Measurements from ENCODE around the gene AS3MT. TPM values are rescaled to one million over a fixed set of nuclear protein-coding genes. Genes with fewer than 3 reads are reported as not detected.
A peak's percentile ranks its signal among the peaks of the same experiment; 100 is the strongest.
"Not testable (repeated sequence)": the region's sequence is repeated elsewhere in the genome, so short reads cannot be mapped to it uniquely, and the experiment has no call there.

AS3MT gene
- total RNA-seq, 1 donor from 2014 or later: 2.1 TPM

- DNase-seq (ENCODE audit: low spot score): not testable (repeated sequence)
These were observed 13.4 kb upstream of the AS3MT start for GRCh38 chr10:102855731-102856436.

GRCh38 chr10:102856758-102857424 lies 12.4 kb upstream of the AS3MT start:
- DNase-seq (ENCODE audit: low spot score): no peak

- DNase-seq (ENCODE audit: low spot score): no peak
These were observed 9.4 kb upstream of the AS3MT start for GRCh38 chr10:102859911-102860310.

GRCh38 chr10:102863660-102864059 lies 5.6 kb upstream of the AS3MT start:
- DNase-seq (ENCODE audit: low spot score): no peak

GRCh38 chr10:102865620-102866019 lies 3.6 kb upstream of the AS3MT start:
- DNase-seq (ENCODE audit: low spot score): no peak

GRCh38 chr10:102868911-102869257 lies 386 bp upstream of the AS3MT start:
- DNase-seq (ENCODE audit: low spot score): no peak

GRCh38 chr10:102870221-102870620 lies 951 bp downstream of the AS3MT start:
- no peak for DNase-seq (ENCODE audit: low spot score)

- DNase-seq (ENCODE audit: low spot score): no peak
These were observed 2.9 kb downstream of the AS3MT start for GRCh38 chr10:102872163-102872562.

GRCh38 chr10:102876747-102877153 lies 7.5 kb downstream of the AS3MT start:
- no peak for DNase-seq (ENCODE audit: low spot score)

- no peak for DNase-seq (ENCODE audit: low spot score)
These were observed 9.4 kb downstream of the AS3MT start for GRCh38 chr10:102878629-102879028.

GRCh38 chr10:102880256-102880655 lies 11.0 kb downstream of the AS3MT start:
- DNase-seq (ENCODE audit: low spot score): no peak

- DNase-seq (ENCODE audit: low spot score): no peak
These were observed 18.8 kb downstream of the AS3MT start for GRCh38 chr10:102888048-102888447.

- no peak for DNase-seq (ENCODE audit: low spot score)
These were observed 25.4 kb downstream of the AS3MT start for GRCh38 chr10:102894466-102895213.

- DNase-seq (ENCODE audit: low spot score): no peak
These were observed 30.7 kb downstream of the AS3MT start for GRCh38 chr10:102900006-102900405.

- DNase-seq (ENCODE audit: low spot score): no peak
These were observed 35.1 kb downstream of the AS3MT start for GRCh38 chr10:102904346-102904745.

GRCh38 chr10:102906507-102906906 lies 37.2 kb downstream of the AS3MT start:
- DNase-seq (ENCODE audit: low spot score): peak; percentile 9

GRCh38 chr10:102914781-102915180 lies 45.5 kb downstream of the AS3MT start:
- DNase-seq (ENCODE audit: low spot score): no peak

GRCh38 chr10:102916173-102916572 lies 46.9 kb downstream of the AS3MT start:
- DNase-seq (ENCODE audit: low spot score): no peak

GRCh38 chr10:102917314-102917961 lies 48.2 kb downstream of the AS3MT start:
- DNase-seq (ENCODE audit: low spot score): peak; percentile 93

GRCh38 chr10:102917962-102918816 lies 48.9 kb downstream of the AS3MT start, which contains the start of gene CNNM2:
CNNM2 (plus strand) TSS chr10:102918294; CDS start chr10:102918481, 187 bp downstream.
- DNase-seq (ENCODE audit: low spot score): peak; percentile 100

- no peak for DNase-seq (ENCODE audit: low spot score)
These were observed 49.6 kb downstream of the AS3MT start for GRCh38 chr10:102918817-102919245.
